ENCODE data around the gene FOXRED2.

DNA sequence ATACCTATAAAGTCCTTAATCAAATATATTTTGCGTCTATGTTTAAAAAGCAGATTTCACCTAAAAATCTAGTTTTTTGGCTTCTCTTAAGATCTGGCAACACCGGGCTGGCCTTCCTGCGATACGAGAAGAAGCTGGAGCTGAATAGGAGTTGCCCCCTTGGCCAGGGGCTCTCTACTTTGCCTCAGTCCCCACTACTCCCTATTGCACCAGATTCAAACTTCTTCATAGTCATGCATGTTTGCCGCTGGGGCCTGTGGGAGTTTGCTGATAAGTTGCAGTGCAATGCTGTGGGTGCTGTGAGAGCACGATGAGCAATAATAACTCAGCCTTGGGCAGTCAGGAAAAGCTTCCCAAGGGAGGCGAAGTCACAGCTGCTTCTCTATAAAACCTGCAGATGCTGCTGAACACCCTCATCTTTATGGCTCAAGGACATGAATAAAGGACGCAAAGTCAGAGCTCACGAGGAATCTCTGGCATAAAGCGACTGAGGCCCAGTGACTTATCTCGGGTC is 37.3 kb upstream of the FOXRED2 start:
- TF ChIP-seq, protein P1, sequence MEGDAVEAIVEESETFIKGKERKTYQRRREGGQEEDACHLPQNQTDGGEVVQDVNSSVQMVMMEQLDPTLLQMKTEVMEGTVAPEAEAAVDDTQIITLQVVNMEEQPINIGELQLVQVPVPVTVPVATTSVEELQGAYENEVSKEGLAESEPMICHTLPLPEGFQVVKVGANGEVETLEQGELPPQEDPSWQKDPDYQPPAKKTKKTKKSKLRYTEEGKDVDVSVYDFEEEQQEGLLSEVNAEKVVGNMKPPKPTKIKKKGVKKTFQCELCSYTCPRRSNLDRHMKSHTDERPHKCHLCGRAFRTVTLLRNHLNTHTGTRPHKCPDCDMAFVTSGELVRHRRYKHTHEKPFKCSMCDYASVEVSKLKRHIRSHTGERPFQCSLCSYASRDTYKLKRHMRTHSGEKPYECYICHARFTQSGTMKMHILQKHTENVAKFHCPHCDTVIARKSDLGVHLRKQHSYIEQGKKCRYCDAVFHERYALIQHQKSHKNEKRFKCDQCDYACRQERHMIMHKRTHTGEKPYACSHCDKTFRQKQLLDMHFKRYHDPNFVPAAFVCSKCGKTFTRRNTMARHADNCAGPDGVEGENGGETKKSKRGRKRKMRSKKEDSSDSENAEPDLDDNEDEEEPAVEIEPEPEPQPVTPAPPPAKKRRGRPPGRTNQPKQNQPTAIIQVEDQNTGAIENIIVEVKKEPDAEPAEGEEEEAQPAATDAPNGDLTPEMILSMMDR (IDR thresholded peaks at IDR 0.05), result no peak
- TF ChIP-seq EP300 (IDR thresholded peaks at IDR 0.05), result no peak

All from stomach (tissue), 4 donors.